ENCODE data around the gene RALY.

- TF ChIP-seq CTCF (IDR thresholded peaks at IDR 0.05; ENCODE audit: poor library complexity): no peak
- no peak for TF ChIP-seq EZH2 (IDR thresholded peaks at IDR 0.05; ENCODE audit: borderline replicate concordance)
Measured at GRCh38 chr20:34076952-34077351, 83.2 kb downstream of the RALY start.

Measured in hepatocyte (in vitro differentiated cells).